T-helper 2 cell treated with Interferon-gamma antibody and Interleukin-4, amounts not matched to agents 5 μg/mL and 100 μg/mL, for 36 hours (primary cell): ENCODE data around the gene SLC35F6.
"Not testable (repeated sequence)": the region's sequence is repeated elsewhere in the genome, so short reads cannot be mapped to it uniquely, and the experiment has no call there.

Experiments used
- DNase-seq: peaks from one replicate; pipeline ENCODE4 v3.0.0; 2021; ENCODE audit warnings: low spot score
- H3K27ac Mint-ChIP-seq: one replicate; pipeline ENCODE4 v1.8.0; 2021; ENCODE audit warnings: mild to moderate bottlenecking, mixed read lengths
- H3K27me3 Mint-ChIP-seq: one replicate; pipeline ENCODE4 v1.8.0; 2021; ENCODE audit warnings: low read depth, mixed read lengths
- H3K36me3 Mint-ChIP-seq: one replicate; pipeline ENCODE4 v1.8.0; 2021; ENCODE audit warnings: low read depth, mixed read lengths
- H3K4me1 Mint-ChIP-seq: one replicate; pipeline ENCODE4 v1.8.0; 2021; ENCODE audit warnings: low read depth, mixed read lengths
- H3K4me3 Mint-ChIP-seq: one replicate; pipeline ENCODE4 v1.8.0; 2022; ENCODE audit warnings: mild to moderate bottlenecking, moderate library complexity, mixed read lengths
- H3K9me3 Mint-ChIP-seq: one replicate; pipeline ENCODE4 v1.8.0; 2021; ENCODE audit warnings: mixed read lengths

The SLC35F6 gene

DNA sequence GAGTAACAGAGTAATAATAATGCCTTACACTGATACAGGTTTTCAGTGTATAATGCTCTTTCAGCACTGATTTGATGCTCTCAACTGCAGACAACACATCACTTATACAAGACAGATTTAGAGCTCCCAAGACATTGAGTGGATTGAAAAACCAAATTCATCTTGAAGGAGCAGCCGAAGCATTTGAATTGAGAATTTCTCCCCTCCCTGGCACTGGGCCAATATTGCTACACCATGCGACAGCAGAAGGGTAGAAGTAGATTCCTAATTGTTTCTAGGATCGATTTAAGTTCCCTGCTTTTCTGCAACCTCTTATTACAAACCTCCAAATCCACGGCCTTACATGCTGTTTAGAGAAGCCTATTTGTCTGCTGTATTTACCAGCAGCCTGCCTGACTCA is 37.2 kb downstream of the SLC35F6 start:
- Mint-ChIP-seq H3K9me3 (no peaks in the 10 kb centered on the region), H3K27me3 (no peaks in the 10 kb centered on the region), H3K4me1 (no peaks in the 10 kb centered on the region), H3K4me3 (no peak overlapping the region), H3K27ac (no peak overlapping the region), H3K36me3 (peaks cover 29% of the 10 kb centered on the region)
- no peak for DNase-seq

DNA sequence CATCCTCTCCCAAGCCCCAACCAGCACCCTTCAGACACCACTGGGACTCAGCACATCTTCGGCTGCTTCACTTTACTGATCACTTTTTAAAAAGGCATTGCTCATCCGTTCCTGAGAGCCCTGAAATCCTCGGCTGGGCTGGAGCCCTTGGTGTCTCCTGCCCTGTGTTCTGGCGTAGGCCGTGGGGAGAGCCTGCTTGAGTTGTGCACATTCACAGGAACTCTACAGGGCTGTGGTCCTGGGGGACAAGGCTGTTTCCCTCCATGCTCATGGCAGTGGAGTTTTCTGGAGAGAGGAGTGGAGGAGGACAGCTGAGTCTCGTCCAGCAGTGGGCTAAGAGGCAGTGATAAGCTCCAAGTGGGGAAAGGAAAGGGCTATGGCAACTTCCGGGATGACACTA is 37.7 kb downstream of the SLC35F6 start:
- Mint-ChIP-seq H3K36me3 (peaks cover 24% of the 10 kb centered on the region), H3K27ac (no peak overlapping the region), H3K9me3 (no peaks in the 10 kb centered on the region), H3K27me3 (no peaks in the 10 kb centered on the region), H3K4me1 (no peaks in the 10 kb centered on the region), H3K4me3 (no peak overlapping the region)
- DNase-seq: no peak

DNA sequence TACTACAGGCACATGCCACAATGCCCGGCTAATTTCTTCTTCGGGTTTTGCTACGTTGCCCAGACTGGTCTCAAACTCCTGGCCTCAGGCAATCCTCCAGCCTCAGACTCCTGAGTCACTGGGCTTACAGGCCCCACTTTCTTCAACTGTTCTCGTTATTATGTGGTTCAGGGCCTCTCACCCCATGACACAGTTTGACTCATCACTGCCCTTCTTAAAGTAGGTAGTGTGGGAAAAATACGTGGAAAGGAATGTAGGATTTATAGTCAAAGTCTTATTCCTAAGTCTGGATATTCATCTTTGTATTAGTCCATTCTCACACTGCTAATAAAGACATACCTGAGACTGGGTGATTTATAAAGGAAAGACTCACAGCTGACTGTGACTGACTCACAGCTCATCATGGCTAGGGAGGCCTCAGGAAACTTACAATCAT is 41.2 kb downstream of the SLC35F6 start:
- no peak for DNase-seq
- no peaks in the 10 kb centered on the region for H3K9me3 Mint-ChIP-seq
- peaks cover 8% of the 10 kb centered on the region for H3K36me3 Mint-ChIP-seq
- H3K4me1 Mint-ChIP-seq: peaks cover 4% of the 10 kb centered on the region
- peaks cover 3% of the 10 kb centered on the region for H3K27me3 Mint-ChIP-seq
- H3K27ac Mint-ChIP-seq: no peak overlapping the region
- no peak overlapping the region for H3K4me3 Mint-ChIP-seq

DNA sequence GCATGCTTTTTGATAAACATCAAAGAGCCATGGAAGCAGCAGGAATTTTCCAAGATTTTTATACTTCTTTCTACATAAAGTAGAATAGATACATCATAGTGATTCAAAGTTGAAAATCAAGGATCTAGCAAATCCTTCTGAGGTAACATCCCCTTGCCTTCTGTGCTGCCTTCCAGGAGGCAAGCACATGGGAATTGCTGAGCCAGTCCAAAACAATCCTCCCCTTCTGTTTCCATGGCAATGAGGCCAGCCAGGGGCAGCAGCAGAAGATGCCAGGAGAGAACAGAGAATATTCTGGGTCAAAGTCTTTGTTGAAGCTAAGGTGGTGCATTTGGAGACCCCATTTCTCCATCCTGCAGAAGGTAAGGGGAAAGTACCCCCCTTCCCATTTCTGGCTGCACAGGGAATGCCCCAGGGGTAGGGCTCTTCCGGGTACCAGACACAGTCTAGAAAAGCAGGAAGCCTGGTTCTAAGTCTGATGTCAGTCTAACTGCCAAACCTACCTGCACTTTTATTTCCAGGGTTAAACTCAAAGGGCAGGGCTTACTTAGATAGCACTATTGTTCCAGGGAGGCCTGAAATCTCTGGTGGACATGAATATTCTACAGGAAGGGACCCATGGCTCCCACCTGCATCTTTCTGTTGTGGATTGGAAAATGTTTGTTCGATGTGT is 43.8 kb downstream of the SLC35F6 start:
- DNase-seq: no peak
- no peak overlapping the region for H3K4me3 Mint-ChIP-seq
- no peaks in the 10 kb centered on the region for H3K9me3 Mint-ChIP-seq
- H3K27ac Mint-ChIP-seq: no peak overlapping the region
- no peaks in the 10 kb centered on the region for H3K36me3 Mint-ChIP-seq
- peaks cover 5% of the 10 kb centered on the region for H3K4me1 Mint-ChIP-seq
- peaks cover 11% of the 10 kb centered on the region for H3K27me3 Mint-ChIP-seq

DNA sequence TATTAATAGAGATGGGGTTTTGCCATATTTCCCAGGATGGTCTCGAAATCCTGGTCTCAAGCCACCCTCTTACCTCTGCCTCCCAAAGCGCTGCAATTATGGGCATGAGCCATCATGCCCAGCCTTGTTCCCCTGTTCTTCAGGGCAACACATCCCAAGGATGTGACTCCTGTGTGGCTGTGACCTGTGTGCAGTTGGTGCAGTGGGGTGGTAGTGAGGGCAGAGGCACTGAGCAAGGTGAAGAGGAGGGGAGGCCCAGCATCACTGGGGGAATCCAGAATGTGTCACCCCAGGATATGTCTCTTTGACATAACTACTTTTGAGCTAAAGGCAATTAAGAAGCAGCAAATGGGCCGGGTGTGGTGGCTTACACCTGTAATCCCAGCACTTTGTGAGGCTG is 45.1 kb downstream of the SLC35F6 start:
- Mint-ChIP-seq H3K36me3 (no peaks in the 10 kb centered on the region), H3K9me3 (no peaks in the 10 kb centered on the region)
- DNase-seq: no peak

DNA sequence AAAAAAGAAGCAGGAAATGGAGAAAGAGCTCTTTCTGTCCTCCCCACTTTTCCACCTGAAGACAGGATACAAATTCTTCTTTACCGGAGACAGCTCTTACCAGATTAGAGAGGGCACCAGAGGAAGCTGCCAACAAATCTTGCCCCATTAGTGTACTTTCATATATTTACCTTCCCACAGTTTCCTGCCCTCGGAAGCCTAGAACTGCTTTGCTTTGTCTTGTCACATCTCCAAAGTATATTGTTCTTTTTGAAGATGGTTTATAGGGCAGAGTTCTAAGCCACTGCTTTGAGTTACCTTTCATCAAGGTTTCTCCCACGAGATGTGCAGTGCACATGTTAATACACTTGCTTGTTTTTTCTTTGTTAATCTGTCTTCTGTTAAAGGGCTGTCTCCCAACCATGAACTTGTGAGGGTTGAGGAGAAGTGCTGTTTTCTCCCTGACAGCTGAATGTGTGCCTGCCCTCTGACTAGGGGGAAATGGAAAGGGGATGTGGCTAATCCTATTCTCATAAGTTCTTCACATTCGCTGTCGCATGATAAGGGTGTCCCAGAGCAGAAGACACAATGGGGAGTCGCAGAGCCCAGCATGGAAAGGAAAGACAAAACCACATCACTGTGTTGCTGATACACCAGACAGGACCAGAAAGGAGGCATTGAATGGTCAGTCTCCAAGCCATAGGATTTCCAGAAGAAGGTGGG is 45.9 kb downstream of the SLC35F6 start:
- DNase-seq: no peak
- H3K4me1 Mint-ChIP-seq: peaks cover 5% of the 10 kb centered on the region
- H3K27me3 Mint-ChIP-seq: peaks cover 14% of the 10 kb centered on the region
- H3K27ac Mint-ChIP-seq: no peak overlapping the region
- no peak overlapping the region for H3K4me3 Mint-ChIP-seq
- H3K9me3 Mint-ChIP-seq: no peaks in the 10 kb centered on the region
- no peaks in the 10 kb centered on the region for H3K36me3 Mint-ChIP-seq

More for the DNA sequence above, 45.1 kb downstream of the SLC35F6 start:
- Mint-ChIP-seq H3K4me1 (peaks cover 5% of the 10 kb centered on the region), H3K27me3 (peaks cover 14% of the 10 kb centered on the region), H3K4me3 (no peak overlapping the region), H3K27ac (no peak overlapping the region)

DNA sequence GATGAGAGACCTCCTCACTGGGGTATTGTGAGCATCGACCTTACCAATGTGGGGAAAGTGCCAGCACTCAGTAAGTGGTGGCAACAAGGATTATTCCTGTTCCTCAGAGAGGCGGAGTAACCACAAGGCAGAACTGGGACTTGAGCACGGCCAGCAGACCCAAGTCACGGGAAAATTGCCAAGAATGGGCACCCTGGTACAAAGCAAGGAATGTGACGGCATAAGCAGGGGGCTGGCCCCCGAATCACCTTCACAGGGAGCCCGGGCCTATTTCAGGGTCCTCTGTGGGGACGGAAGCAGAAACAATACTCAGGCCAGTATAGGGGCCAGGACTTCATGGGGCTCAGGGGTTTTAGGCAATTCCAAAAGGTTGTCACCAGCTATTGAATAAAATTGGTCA is 47.2 kb downstream of the SLC35F6 start:
- Mint-ChIP-seq H3K27ac (no peak overlapping the region), H3K4me3 (no peak overlapping the region), H3K36me3 (no peaks in the 10 kb centered on the region), H3K9me3 (no peaks in the 10 kb centered on the region), H3K4me1 (peaks cover 5% of the 10 kb centered on the region), H3K27me3 (peaks cover 16% of the 10 kb centered on the region)
- no peak for DNase-seq

DNA sequence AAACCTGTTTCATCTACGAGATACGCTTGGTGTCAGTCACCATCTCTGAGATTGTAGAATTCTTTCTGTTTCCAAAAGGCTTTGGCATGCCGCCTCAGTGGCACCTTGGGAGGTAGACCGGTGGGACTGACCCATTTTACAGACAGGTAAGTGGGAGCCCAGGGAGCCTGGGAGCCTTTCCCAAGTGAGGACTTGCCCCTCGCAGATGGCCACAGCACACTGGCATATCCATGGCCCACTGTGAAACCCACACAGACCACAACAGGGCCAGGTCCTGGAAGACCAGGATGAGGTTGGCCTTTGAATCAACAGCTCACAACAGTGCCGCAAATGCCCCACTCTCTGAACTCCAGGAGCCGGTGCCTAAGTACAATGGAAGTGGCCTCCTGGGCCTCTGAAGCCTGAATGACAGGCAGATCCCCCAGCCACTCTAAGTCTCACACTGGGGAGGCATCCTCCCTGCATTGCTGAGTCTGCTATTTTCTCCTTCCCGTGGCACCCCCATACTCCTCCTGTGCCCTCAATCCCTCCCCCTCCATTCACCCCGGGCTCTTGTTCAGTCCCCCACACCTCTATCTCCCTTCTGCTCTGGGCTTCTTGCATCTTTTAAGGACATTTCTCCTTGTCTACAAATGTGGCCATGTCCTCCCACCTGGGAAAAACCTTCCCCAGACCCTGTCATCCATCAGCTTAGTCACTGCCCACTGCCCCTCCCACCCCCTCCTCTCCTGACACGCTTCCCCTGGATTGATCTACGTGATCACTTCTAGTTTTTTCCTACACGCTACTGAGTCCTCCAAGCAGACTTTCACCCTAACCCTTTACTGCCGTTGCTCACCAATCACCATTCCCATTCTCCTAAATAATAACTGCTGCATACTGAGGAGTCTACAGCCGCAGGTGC is 48.0 kb downstream of the SLC35F6 start:
- no peak for DNase-seq
- no peak overlapping the region for H3K4me3 Mint-ChIP-seq
- no peaks in the 10 kb centered on the region for H3K9me3 Mint-ChIP-seq
- peaks cover 5% of the 10 kb centered on the region for H3K4me1 Mint-ChIP-seq
- no peak overlapping the region for H3K27ac Mint-ChIP-seq
- no peaks in the 10 kb centered on the region for H3K36me3 Mint-ChIP-seq
- peaks cover 16% of the 10 kb centered on the region for H3K27me3 Mint-ChIP-seq

DNA sequence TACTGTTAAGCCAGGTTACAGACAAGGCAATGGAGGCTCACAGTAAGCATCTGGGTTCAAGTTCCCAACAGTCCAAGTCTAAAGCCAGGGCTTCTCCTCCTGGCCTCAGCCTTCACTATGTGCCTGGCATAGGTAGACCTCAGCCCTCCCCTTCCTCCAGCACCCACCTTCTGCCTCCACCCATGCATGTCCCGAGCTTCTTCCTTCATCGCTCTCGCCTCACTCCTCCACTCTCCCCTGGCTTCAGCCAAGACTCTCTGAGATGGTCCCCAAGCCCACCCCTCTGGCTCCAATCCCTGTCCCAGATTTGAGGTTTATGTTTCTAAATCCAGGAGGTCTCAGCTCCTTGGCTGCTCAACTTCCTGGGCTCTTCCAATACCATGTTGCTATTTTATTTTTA is 48.6 kb downstream of the SLC35F6 start:
- no peaks in the 10 kb centered on the region for H3K9me3 Mint-ChIP-seq
- H3K4me3 Mint-ChIP-seq: no peak overlapping the region
- H3K27ac Mint-ChIP-seq: no peak overlapping the region
- peaks cover 16% of the 10 kb centered on the region for H3K27me3 Mint-ChIP-seq
- H3K36me3 Mint-ChIP-seq: no peaks in the 10 kb centered on the region
- no peak for DNase-seq
- peaks cover 5% of the 10 kb centered on the region for H3K4me1 Mint-ChIP-seq

DNA sequence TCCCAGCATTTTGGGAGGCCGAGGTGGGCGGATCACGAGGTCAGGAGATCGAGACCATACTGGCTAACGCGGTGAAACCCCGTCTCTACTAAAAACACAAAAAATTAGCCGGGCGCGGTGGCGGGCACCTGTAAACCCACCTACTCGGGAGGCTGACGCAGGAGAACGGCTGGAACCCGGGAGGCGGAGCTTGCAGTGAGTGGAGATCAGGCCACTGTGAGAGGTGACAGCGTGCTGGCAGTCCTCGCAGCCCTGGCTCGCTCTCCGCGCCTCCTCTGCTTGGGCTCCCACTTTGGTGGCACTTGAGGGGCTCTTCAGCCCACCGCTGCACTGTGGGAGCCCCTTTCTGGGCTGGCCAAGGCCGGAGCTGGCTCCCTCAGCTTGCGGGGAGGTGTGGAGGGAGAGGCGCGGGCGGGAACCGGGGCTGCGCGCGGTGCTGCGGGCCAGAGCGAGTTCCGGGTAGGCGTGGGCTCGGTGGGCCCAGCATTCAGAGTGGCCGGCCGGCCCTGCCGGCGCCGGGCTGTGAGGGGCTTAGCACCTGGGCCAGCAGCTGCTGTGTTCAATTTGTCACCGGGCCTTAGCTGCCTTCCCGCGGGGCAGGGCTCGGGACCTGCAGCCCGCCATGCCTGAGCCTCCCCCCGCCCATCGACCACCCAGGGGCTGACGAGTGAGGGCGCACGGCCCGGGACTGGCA is 50.1 kb downstream of the SLC35F6 start:
- H3K27ac Mint-ChIP-seq, H3K9me3 Mint-ChIP-seq, H3K4me3 Mint-ChIP-seq, H3K36me3 Mint-ChIP-seq, DNase-seq, H3K4me1 Mint-ChIP-seq: not testable (repeated sequence)
- H3K27me3 Mint-ChIP-seq: peaks cover 19% of the 10 kb centered on the region

DNA sequence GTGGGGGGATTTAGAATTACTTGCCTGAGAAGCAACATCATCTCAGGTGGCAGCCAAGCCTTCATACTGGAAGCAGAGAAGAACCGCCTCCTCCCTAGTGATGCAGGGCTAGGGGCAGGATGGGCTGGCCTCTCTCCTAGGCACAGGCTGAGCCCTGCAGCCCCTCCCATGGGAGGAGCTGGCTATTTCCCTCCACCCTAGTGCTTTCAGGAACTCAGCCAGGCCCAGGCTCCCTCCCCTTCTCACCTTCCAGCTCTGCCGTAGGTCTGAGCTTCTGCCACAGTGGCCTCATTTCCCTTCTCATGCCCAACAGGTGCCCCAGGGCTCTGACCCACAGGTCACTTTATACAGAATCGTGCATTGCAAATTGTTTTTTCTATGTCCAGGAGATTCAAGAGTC is 52.8 kb downstream of the SLC35F6 start:
- Mint-ChIP-seq H3K36me3 (no peaks in the 10 kb centered on the region), H3K9me3 (no peaks in the 10 kb centered on the region), H3K4me3 (no peak overlapping the region), H3K27ac (no peak overlapping the region), H3K4me1 (no peaks in the 10 kb centered on the region), H3K27me3 (peaks cover 18% of the 10 kb centered on the region)
- no peak for DNase-seq

DNA sequence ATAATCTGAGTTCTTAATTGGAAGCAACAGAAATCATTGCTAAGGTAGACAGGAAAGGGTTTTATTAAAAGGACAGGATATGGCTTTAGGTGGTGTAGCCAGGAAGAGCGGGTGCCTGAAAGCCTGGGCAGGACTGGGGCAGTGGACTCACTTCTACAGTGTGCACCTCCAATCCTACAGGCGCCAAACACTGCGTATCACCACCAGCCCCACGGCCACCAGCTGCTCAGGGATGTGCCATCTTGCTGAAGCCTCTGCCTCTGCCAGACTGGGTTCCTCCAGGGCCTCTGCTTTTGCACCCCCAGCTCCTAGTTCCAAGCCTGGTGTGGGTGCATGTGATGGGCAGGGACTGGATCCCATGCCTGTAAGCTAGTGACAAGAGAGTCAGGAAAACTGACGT is 54.2 kb downstream of the SLC35F6 start:
- no peaks in the 10 kb centered on the region for H3K36me3 Mint-ChIP-seq
- no peaks in the 10 kb centered on the region for H3K4me1 Mint-ChIP-seq
- no peak for DNase-seq
- no peak overlapping the region for H3K4me3 Mint-ChIP-seq
- H3K9me3 Mint-ChIP-seq: no peaks in the 10 kb centered on the region
- no peak overlapping the region for H3K27ac Mint-ChIP-seq
- H3K27me3 Mint-ChIP-seq: peaks cover 12% of the 10 kb centered on the region

DNA sequence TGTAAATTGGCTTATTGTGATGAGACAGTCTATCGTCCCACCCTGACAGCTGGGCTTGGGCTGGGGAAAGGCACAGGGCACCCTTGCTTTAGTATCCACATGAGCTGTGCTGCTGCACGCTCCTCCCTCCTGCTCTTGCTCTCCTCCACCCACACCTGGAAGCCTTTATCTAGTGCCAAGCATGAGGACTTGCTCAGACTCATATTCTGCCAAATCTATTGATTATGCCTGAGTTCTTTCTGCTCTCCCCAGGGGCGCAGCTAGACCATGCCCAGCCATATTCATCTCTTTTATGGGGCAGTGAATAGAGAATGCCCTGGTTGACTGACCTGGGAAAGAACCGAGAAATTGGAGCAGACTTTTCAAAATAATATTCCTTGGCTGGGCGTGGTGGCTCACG is 54.9 kb downstream of the SLC35F6 start:
- Mint-ChIP-seq H3K27me3 (peaks cover 9% of the 10 kb centered on the region), H3K27ac (no peak overlapping the region), H3K4me1 (no peaks in the 10 kb centered on the region)

More for the DNA sequence above, 54.9 kb downstream of the SLC35F6 start:
- DNase-seq: no peak
- Mint-ChIP-seq H3K36me3 (no peaks in the 10 kb centered on the region), H3K9me3 (no peaks in the 10 kb centered on the region), H3K4me3 (no peak overlapping the region)
